C4-2B (cell line): ENCODE measurements around the gene HDAC4.

Experiments used
- CTCF ChIP-seq: fragments of 450-650 bp; conservative IDR thresholded peaks from 2 replicates; pipeline ENCODE4 v1.5.1; 2017; ENCODE audit warnings: mild to moderate bottlenecking
- ZFX ChIP-seq: fragments of 450-650 bp; IDR thresholded peaks from 2 replicates; pipeline ENCODE4 v1.6.1; 2017

GRCh38 chr2:239086325-239087020, 314.3 kb downstream of the HDAC4 start:
- no peak for TF ChIP-seq CTCF
- no peak for TF ChIP-seq ZFX
